OCI-LY7 (cell line): ENCODE data around the gene SPIRE2. TPM values are rescaled to one million over a fixed set of nuclear protein-coding genes. Genes with fewer than 3 reads are reported as not detected.
A peak's percentile ranks its signal among the peaks of the same experiment; 100 is the strongest.

Experiments used
- BruUV-seq: library from RNA; stranded (reverse); fragments of 400-500 nt; replicated peaks from 2 replicates; lab custom pipeline; 2021; lab: Mats Ljungman, UMichigan
- CTCF ChIA-PET: fragments of 300-600 bp; sonication (Branson Sonifier 250); formaldehyde crosslinking; loops from one replicate; lab custom pipeline; 2022; ENCODE audit warnings: antibody characterized with exemption; ENCODE audit not compliant: unreplicated experiment; lab: Charles Lee
- POLR2A ChIA-PET: fragments of 300-600 bp; sonication (Branson Sonifier 250); formaldehyde crosslinking; loops from one replicate; lab custom pipeline; 2022; ENCODE audit warnings: antibody characterized with exemption; lab: Charles Lee
- DNase-seq: peaks from one replicate; pipeline ENCODE4 v3.0.0-alpha.2; 2015; ENCODE audit warnings: low spot score
- H2AFZ ChIP-seq: fragments of 200-600 bp; sonication (generic), shearing (Covaris generic); 2 replicates; pipeline ENCODE4 v1.6.1; 2014; ENCODE audit warnings: mild to moderate bottlenecking, antibody characterized with exemption, low read length, moderate library complexity
- H3K27ac ChIP-seq: fragments of 200-600 bp; sonication (generic); 2 replicates; pipeline ENCODE4 v1.5.1; 2014; ENCODE audit warnings: mixed run types, low read depth, mild to moderate bottlenecking, moderate library complexity, low read length, inconsistent platforms; ENCODE audit not compliant: poor library complexity, severe bottlenecking
- H3K36me3 ChIP-seq: fragments of 200-600 bp; sonication (generic); 2 replicates; pipeline ENCODE4 v1.6.1; 2014; ENCODE audit warnings: mild to moderate bottlenecking, antibody characterized with exemption, low read length, moderate library complexity, mixed read lengths; ENCODE audit not compliant: insufficient read depth
- H3K4me1 ChIP-seq: fragments of 200-600 bp; sonication (generic); 2 replicates; pipeline ENCODE4 v1.5.1; 2014; ENCODE audit warnings: mild to moderate bottlenecking, low read length; ENCODE audit not compliant: insufficient read depth, poor library complexity, severe bottlenecking
- H3K4me2 ChIP-seq: fragments of 200-600 bp; sonication (generic); 2 replicates; pipeline ENCODE4 v1.6.1; 2014; ENCODE audit warnings: mild to moderate bottlenecking, low read length
- H3K4me3 ChIP-seq: fragments of 200-600 bp; sonication (generic); 2 replicates; pipeline ENCODE4 v1.5.1; 2014; ENCODE audit warnings: mild to moderate bottlenecking, low read depth, low read length; ENCODE audit not compliant: poor library complexity, severe bottlenecking
- H3K79me2 ChIP-seq: fragments of 200-600 bp; sonication (generic); 2 replicates; pipeline ENCODE4 v1.6.1; 2016; ENCODE audit warnings: low read depth, mild to moderate bottlenecking, low read length, moderate library complexity, mixed read lengths; ENCODE audit not compliant: insufficient read depth
- H3K9me2 ChIP-seq: fragments of 200-600 bp; sonication (generic); 2 replicates; pipeline ENCODE4 v1.6.1; 2016; ENCODE audit warnings: mild to moderate bottlenecking, low read length, mixed read lengths; ENCODE audit not compliant: insufficient read depth
- H3K9me3 ChIP-seq: fragments of 200-600 bp; sonication (generic); 2 replicates; pipeline ENCODE4 v1.6.1; 2014; ENCODE audit warnings: mild to moderate bottlenecking, mixed run types, low read length, mixed read lengths
- H4K20me1 ChIP-seq: fragments of 200-600 bp; sonication (generic); 2 replicates; pipeline ENCODE4 v1.6.1; 2014; ENCODE audit warnings: mild to moderate bottlenecking, antibody characterized with exemption, low read length, moderate library complexity, mixed read lengths; ENCODE audit not compliant: insufficient read depth
- EZH2phosphoT487 ChIP-seq: fragments of 200-600 bp; sonication (generic); IDR thresholded peaks from 2 replicates; pipeline ENCODE4 v1.6.1; 2018; ENCODE audit warnings: low read depth, borderline replicate concordance, mild to moderate bottlenecking, mixed run types, antibody characterized with exemption, low read length, moderate library complexity, mixed read lengths
- intact Hi-C: fragments of 100-400 bp; cut with micrococcal nuclease; formaldehyde crosslinking; loops from one replicate; pipeline ENCODE4 v1.10.0; 2022; ENCODE audit not compliant: unreplicated experiment
- total RNA-seq, 2 experiments: library from RNA; depleted of rRNA in 1 of 2; stranded (reverse); fragments of >200 nt in 1 of 2; shearing (Covaris generic) in 1 of 2; gene quantifications; 2 replicates each; pipeline ENCODE4 v1.2.3, GENCODE V29; 2014 to 2022
- TF ChIP-seq, protein P1 (sequence below): fragments of 200-600 bp; sonication (generic); conservative IDR thresholded peaks from 2 replicates; pipeline ENCODE4 v1.5.1; 2014; ENCODE audit warnings: mild to moderate bottlenecking, antibody characterized with exemption, low read length, moderate library complexity, mixed read lengths

Gene SPIRE2
- total RNA-seq, 2 experiments from 2014 or later, result 7.1 to 48.5 TPM

DNA sequence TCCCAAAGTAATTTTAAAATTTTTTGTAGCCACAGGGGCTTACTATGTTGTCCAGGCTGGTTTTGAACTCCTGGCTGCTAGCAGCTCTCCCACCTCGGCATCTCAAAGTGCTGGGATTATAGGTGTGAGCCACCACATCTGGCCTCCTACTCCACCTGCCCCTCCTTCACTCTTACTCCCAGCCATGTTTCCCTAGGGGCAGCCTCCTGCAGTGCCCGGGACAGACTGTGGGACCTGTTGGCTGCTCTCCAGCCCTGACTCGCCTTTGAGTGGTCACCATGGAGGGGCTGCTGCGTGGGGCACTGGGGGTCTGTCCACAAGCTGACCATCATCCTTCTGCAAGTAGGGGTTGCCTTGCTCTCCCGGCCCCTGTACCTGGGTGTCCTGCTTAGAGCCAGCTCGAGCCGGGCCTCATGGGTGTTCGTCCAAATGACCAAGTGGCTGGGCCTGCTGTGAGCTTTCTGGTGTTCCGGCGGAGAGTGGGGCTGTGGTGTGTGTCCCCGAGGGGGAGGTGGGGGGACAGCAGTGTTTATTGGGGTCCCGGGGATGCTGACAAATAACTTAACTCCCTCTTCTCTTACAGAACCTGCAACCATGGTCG is 16.6 kb downstream of the SPIRE2 start:
- Histone ChIP-seq H3K4me3 (peak overlapping the region; percentile 28), H3K36me3 (no peaks in the 10 kb centered on the region), H3K9me2 (no peaks in the 10 kb centered on the region), H2AFZ (peak overlapping the region; percentile 48; the same call in 1 of the 2 replicates), H3K4me1 (peaks cover 52% of the 10 kb centered on the region), H3K27ac (peak overlapping the region; percentile 88), H3K4me2 (peak overlapping the region; percentile 58), H3K9me3 (no peaks in the 10 kb centered on the region), H4K20me1 (no peaks in the 10 kb centered on the region), H3K79me2 (no peaks in the 10 kb centered on the region)
- POLR2A ChIA-PET, result interaction anchor here (0.8 to 3.3 kb wide), 4 partner anchors 29 to 34 kb away, joined by 4 to 24 read pairs (median 6); no protein-coding TSS in a partner anchor
- TF ChIP-seq, protein P1, sequence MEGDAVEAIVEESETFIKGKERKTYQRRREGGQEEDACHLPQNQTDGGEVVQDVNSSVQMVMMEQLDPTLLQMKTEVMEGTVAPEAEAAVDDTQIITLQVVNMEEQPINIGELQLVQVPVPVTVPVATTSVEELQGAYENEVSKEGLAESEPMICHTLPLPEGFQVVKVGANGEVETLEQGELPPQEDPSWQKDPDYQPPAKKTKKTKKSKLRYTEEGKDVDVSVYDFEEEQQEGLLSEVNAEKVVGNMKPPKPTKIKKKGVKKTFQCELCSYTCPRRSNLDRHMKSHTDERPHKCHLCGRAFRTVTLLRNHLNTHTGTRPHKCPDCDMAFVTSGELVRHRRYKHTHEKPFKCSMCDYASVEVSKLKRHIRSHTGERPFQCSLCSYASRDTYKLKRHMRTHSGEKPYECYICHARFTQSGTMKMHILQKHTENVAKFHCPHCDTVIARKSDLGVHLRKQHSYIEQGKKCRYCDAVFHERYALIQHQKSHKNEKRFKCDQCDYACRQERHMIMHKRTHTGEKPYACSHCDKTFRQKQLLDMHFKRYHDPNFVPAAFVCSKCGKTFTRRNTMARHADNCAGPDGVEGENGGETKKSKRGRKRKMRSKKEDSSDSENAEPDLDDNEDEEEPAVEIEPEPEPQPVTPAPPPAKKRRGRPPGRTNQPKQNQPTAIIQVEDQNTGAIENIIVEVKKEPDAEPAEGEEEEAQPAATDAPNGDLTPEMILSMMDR, result no peak
- no peak for TF ChIP-seq EZH2phosphoT487
- BruUV-seq, result no TSS peak
- CTCF ChIA-PET, result no interaction called here
- intact Hi-C loops, result loop anchor here (1.0 kb wide), 2 partner anchors 29 to 34 kb away; partner anchors contain the start of gene FANCA
- no peak for DNase-seq

DNA sequence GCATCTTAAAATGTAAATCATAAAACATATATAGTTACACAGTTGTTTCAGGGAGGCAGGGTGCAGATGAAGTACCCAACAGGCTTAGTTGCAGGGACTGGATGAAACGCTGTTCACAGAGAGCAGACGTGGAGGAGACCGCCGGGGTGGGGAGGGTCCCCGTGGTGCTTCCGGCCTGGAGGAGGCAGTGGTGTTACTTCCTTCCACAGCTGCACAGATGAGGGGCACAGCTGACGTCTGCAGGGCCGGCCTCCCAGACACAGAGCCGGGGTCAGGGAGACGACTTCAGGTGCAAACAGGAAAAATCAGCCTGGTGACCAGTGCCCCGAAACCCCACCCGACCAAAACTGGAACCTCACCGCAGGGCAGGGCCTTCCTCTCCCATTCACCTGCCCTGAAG is 17.1 kb downstream of the SPIRE2 start:
- Histone ChIP-seq H3K4me1 (peaks cover 49% of the 10 kb centered on the region), H2AFZ (peak overlapping the region; percentile 48; the same call in 1 of the 2 replicates), H3K36me3 (no peaks in the 10 kb centered on the region), H4K20me1 (no peaks in the 10 kb centered on the region), H3K79me2 (no peaks in the 10 kb centered on the region), H3K4me2 (peak overlapping the region; percentile 58), H3K9me2 (no peaks in the 10 kb centered on the region), H3K4me3 (peak overlapping the region; percentile 28), H3K27ac (peak overlapping the region; percentile 88), H3K9me3 (no peaks in the 10 kb centered on the region)
- intact Hi-C loops, result no loop called here
- BruUV-seq, result no TSS peak
- ChIA-PET CTCF (interaction anchor here (0.6 kb wide), 1 partner anchor 1292 kb away, joined by 3 read pairs; no protein-coding TSS in a partner anchor), POLR2A (interaction anchor here (0.8 to 3.3 kb wide), 2 partner anchors 30 to 33 kb away, joined by 4 to 24 read pairs; no protein-coding TSS in a partner anchor)
- TF ChIP-seq EZH2phosphoT487, result no peak
- TF ChIP-seq, protein P1, result peak; percentile 68
- peak; percentile 87 for DNase-seq
